Inferior parietal cortex (tissue), 1 donor: ENCODE results near the gene FHIT.
A peak's percentile ranks its signal among the peaks of the same experiment; 100 is the strongest.

Experiments
- DNase-seq: peaks from one replicate; pipeline ENCODE4 v3.0.0-alpha.2; 2016; ENCODE audit errors: extremely low spot score

The FHIT gene

DNA sequence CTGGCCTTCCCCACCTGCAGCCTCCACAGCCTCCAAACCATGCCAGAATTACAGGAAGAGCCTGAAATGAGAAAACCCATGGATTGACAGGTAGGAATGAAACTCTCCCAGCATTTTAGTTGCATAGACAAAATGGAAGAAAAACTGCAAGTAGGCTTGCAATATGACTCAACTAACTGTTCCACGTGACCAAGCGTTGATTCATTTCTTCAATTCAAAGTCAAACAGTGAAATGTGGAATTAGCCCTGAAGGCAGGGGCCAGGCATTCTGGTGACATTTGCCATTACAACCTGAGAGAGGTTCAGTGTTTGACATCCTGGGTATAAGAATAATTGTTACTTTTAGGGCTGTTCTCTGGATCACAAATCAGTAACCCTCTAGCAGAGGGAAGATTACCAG is 1525.0 kb downstream of the FHIT start:
- no peak for DNase-seq

DNA sequence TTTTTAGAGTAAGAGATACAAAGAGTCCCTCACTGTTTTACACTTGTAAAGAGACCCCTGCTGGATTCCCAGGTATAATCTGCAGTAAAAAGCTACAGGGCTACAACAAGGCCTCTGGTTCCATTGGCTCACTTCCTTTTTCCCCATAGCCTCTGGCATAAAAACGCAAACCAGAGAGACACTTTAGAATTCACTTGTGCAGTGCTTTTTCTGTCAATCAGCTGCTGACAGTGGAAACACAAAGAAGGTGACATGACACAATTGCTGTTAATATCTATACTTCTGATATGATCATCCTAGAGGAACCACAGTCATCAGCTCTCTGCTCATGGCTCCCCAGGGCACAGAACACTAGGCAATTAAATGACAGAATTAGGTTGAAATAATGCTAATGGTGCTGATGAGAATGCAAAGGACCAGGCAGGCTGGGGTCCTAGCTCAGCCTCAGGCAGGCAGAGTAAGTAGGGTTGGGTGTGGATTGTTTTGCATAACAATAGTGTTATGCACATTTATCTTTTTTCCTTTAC is 1533.5 kb downstream of the FHIT start:
- no peak for DNase-seq

GRCh38 chr3:59714066-59714465 is 1537.2 kb downstream of the FHIT start:
- no peak for DNase-seq

DNA sequence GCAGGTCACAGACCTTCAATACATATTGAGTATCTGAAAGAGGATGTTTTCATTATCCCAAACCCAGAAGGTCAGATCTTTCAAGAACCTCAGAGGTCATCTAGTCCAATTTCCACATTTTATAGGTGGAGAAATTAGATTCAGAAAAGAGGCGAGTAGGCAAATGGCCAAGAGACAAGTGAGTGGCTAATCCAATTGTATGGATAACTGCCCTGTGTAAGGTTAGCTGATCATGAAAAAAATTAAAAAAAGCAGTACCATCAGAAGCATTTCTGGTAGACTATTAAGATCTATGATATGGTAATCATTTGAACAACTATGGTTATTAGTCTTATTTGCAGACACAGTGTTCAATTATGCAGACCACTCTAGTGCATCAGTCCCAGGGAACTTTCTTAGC is 1540.7 kb downstream of the FHIT start:
- no peak for DNase-seq

DNA sequence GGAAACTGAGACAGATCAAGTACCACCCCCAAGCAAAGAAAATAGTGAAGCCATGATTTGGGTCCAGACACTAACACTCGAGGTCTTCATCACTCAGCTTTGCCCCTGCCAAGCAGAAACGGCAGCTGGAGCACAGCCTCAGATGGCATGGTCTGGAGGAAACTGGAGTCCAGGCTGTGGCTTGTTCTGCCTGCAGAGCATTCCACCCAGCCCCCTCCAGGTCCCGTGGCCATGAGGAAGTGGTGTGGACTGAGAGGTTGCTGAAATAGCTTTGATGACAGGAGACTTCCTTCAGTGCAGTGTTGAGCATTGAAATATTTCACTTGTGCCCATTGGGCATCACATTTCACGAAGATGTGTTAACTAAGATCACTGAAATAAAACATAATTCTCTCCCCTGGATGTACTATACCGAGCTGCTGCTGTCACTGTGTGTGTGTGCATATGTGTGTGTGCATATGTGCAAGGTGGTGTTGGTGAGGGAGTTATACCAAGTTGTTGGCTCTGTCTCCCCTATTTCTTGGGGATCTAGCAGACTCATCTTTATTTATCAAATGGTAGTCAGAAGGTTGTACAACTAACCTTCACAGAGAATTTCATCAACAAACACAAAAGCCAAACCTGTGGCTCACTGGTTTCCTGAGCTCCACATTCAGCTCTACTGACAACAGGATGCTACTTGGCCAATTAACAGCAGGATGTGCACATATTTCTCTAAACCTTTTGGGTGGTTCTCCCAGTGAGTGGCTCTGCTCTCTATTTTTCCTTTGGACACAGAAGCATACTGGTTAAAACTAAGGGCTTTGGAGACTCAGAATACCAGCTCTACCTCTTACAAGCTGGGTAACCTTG is 1541.3 kb downstream of the FHIT start:
- peak; percentile 4 for DNase-seq

- no peak for DNase-seq
Measured at GRCh38 chr3:59708202-59708601, 1543.0 kb downstream of the FHIT start.

GRCh38 chr3:59704292-59704691 is 1547.0 kb downstream of the FHIT start:
- DNase-seq = no peak

GRCh38 chr3:59699648-59700320 is 1551.5 kb downstream of the FHIT start:
- DNase-seq = no peak
